ENCODE measurements around the gene BAHCC1.

DNA sequence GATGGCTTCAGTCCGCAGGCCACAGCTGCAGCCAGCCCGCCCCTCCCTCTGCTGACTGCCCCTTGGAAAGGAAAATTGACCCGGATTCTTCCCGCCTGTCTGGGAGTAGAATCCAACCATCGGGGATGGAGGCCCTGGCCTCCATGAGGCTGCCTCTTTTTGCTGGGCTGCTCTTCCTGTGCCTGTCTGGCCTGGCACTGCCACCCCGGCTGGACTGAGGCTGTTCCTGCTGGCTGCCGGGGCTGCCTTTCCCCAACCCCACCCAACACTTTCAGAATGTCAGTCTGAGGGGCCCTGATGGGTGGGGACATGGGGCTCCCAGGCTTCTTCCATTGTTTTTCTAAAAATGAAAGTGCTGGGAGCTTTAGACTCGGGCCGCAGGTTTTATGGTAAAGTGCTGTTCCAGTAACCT lies 7.3 kb downstream of the BAHCC1 start:
- TF ChIP-seq, protein P1, sequence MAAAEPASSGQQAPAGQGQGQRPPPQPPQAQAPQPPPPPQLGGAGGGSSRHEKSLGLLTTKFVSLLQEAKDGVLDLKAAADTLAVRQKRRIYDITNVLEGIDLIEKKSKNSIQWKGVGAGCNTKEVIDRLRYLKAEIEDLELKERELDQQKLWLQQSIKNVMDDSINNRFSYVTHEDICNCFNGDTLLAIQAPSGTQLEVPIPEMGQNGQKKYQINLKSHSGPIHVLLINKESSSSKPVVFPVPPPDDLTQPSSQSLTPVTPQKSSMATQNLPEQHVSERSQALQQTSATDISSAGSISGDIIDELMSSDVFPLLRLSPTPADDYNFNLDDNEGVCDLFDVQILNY (CRISPR knock-in tag; IDR thresholded peaks at IDR 0.05), result no peak
- TF ChIP-seq, protein P2, sequence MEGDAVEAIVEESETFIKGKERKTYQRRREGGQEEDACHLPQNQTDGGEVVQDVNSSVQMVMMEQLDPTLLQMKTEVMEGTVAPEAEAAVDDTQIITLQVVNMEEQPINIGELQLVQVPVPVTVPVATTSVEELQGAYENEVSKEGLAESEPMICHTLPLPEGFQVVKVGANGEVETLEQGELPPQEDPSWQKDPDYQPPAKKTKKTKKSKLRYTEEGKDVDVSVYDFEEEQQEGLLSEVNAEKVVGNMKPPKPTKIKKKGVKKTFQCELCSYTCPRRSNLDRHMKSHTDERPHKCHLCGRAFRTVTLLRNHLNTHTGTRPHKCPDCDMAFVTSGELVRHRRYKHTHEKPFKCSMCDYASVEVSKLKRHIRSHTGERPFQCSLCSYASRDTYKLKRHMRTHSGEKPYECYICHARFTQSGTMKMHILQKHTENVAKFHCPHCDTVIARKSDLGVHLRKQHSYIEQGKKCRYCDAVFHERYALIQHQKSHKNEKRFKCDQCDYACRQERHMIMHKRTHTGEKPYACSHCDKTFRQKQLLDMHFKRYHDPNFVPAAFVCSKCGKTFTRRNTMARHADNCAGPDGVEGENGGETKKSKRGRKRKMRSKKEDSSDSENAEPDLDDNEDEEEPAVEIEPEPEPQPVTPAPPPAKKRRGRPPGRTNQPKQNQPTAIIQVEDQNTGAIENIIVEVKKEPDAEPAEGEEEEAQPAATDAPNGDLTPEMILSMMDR (IDR thresholded peaks at IDR 0.05), result no peak
- no peak for TF ChIP-seq NR1H2 (CRISPR knock-in tag; IDR thresholded peaks at IDR 0.05)
- TF ChIP-seq ZNF423 (CRISPR knock-in tag; IDR thresholded peaks at IDR 0.05), result no peak
- no peak for TF ChIP-seq NR3C1 (CRISPR knock-in tag; conservative IDR thresholded peaks at IDR 0.05; ENCODE audit: low read depth)
- no peak for TF ChIP-seq MYBL2 (CRISPR knock-in tag; IDR thresholded peaks at IDR 0.05)
- TF ChIP-seq, protein P3, sequence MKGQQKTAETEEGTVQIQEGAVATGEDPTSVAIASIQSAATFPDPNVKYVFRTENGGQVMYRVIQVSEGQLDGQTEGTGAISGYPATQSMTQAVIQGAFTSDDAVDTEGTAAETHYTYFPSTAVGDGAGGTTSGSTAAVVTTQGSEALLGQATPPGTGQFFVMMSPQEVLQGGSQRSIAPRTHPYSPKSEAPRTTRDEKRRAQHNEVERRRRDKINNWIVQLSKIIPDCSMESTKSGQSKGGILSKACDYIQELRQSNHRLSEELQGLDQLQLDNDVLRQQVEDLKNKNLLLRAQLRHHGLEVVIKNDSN (CRISPR knock-in tag; IDR thresholded peaks at IDR 0.05), result no peak
- TF ChIP-seq ESRRA (CRISPR knock-in tag; IDR thresholded peaks at IDR 0.05; ENCODE audit: borderline replicate concordance), result no peak
- TF ChIP-seq NFATC4 (CRISPR knock-in tag; IDR thresholded peaks at IDR 0.05), result no peak
- no peak for TF ChIP-seq NR2C2 (CRISPR knock-in tag; IDR thresholded peaks at IDR 0.05)
- TF ChIP-seq, protein P4, sequence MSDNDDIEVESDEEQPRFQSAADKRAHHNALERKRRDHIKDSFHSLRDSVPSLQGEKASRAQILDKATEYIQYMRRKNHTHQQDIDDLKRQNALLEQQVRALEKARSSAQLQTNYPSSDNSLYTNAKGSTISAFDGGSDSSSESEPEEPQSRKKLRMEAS (CRISPR knock-in tag; IDR thresholded peaks at IDR 0.05), result no peak
- TF ChIP-seq GABPB1 (CRISPR knock-in tag; IDR thresholded peaks at IDR 0.05), result no peak
- TF ChIP-seq HMGA2 (CRISPR knock-in tag; IDR thresholded peaks at IDR 0.05), result no peak
